ENCODE results near the gene SCN2B. TPM values are rescaled to one million over a fixed set of nuclear protein-coding genes. Genes with fewer than 3 reads are reported as not detected.

The SCN2B gene
- total RNA-seq, 4 donors from 2014 or later, result 0.37 to 9.3 TPM; not detected in 2

DNA sequence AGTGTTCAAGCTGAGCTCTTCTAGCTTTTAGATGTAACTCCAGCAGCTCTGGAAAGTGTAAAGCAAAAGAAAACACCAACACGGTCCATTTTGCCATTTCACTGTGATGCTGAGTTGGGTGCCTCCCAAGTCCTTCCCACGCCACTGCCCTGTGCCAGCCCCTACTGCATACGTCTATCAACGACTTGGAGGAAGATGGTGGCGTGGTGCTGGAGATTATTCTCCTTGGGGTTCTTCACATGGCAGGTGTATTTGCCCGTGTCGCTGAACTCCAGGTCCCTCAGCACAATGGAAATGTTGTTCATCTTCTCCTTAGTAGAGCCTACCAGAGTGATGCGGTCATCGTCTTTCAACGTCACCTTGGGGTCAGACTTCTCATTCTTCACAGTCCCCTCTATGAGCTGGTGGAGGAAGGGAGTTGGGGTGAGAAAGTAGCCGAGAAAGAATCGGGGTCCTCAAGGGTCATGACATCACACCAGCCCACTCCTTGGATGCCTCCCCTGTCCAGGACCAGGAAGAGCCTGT, 32.7 kb downstream of the SCN2B start:
- Histone ChIP-seq H3K27ac (no peak overlapping the region), H3K36me3 (no peaks in the 10 kb centered on the region), H3K4me3 (no peak overlapping the region), H3K9me3 (no peaks in the 10 kb centered on the region), H3K27me3 (no peaks in the 10 kb centered on the region), H3K4me1 (peaks cover 0 to 7% of the 10 kb centered on the region in 2 donors)
- intact Hi-C loops (cut with DNase I; ENCODE audit: low total_unique reads), result loop anchor here (10.0 kb wide), 2 partner anchors 211 to 341 kb away; partner anchors contain the start of gene UBE4A
- no peak for DNase-seq
- no peak for TF ChIP-seq POLR2A (IDR thresholded peaks at IDR 0.05)

GRCh38 chr11:118142809-118143208, 33.6 kb downstream of the SCN2B start:
- Histone ChIP-seq H3K27ac (no peak overlapping the region), H3K4me1 (peaks cover 0 to 7% of the 10 kb centered on the region in 2 donors), H3K9me3 (no peaks in the 10 kb centered on the region), H3K27me3 (no peaks in the 10 kb centered on the region), H3K4me3 (no peak overlapping the region), H3K36me3 (no peaks in the 10 kb centered on the region)
- intact Hi-C loops (cut with DNase I; ENCODE audit: low total_unique reads), result loop anchor here (10.0 kb wide), 2 partner anchors 212 to 342 kb away; partner anchors contain the start of gene UBE4A
- TF ChIP-seq POLR2A (IDR thresholded peaks at IDR 0.05) (no peak), CTCF (IDR thresholded peaks at IDR 0.05) (no peak)
- DNase-seq, result no peak

DNA sequence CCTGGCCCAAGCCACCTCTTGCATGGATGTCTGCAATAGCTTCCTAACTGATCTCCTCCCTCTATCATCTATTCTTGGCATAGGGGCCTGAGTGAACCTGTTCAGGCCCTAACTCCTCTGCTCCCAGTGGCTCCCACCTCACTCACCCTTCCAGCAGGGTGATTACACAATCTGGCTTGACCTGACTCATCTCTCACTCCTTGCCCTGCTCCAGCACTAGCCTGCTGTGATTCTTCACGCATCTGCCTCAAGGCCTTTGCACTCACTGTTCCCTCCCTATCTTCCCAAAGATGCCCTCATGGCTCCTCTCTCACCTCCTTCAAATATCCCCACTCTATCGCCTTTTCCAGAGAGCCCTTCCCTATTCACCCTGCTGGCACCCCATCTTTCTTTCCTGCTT, 34.4 kb downstream of the SCN2B start:
- Histone ChIP-seq H3K27ac (no peak overlapping the region), H3K36me3 (no peaks in the 10 kb centered on the region), H3K27me3 (no peaks in the 10 kb centered on the region), H3K4me3 (no peak overlapping the region), H3K9me3 (no peaks in the 10 kb centered on the region), H3K4me1 (peaks cover 0 to 7% of the 10 kb centered on the region in 2 donors)
- intact Hi-C loops (cut with DNase I; ENCODE audit: low total_unique reads), result loop anchor here (10.0 kb wide), 2 partner anchors 213 to 343 kb away; partner anchors contain the start of gene UBE4A
- DNase-seq, result no peak
- TF ChIP-seq POLR2A (IDR thresholded peaks at IDR 0.05) (no peak), CTCF (IDR thresholded peaks at IDR 0.05) (no peak)

- no peaks in the 10 kb centered on the region for H3K27me3 ChIP-seq
- intact Hi-C loops (cut with DNase I; ENCODE audit: low total_unique reads), result no loop called here
- no peak for DNase-seq
These were observed 36.9 kb downstream of the SCN2B start for GRCh38 chr11:118139578-118139977.

GRCh38 chr11:118138839-118139420, 37.5 kb downstream of the SCN2B start:
- Histone ChIP-seq H3K9me3 (no peaks in the 10 kb centered on the region), H3K36me3 (no peaks in the 10 kb centered on the region), H3K27me3 (no peaks in the 10 kb centered on the region), H3K4me1 (no peaks in the 10 kb centered on the region), H3K27ac (no peak overlapping the region), H3K4me3 (no peak overlapping the region)
- intact Hi-C loops (cut with DNase I; ENCODE audit: low total_unique reads), result no loop called here
- no peak for DNase-seq
- TF ChIP-seq CTCF (IDR thresholded peaks at IDR 0.05) (no peak), POLR2A (IDR thresholded peaks at IDR 0.05) (no peak)

More at GRCh38 chr11:118139578-118139977, 36.9 kb downstream of the SCN2B start:
- Histone ChIP-seq H3K9me3 (no peaks in the 10 kb centered on the region), H3K4me3 (no peak overlapping the region), H3K4me1 (no peaks in the 10 kb centered on the region), H3K27ac (no peak overlapping the region), H3K36me3 (no peaks in the 10 kb centered on the region)
- TF ChIP-seq CTCF (IDR thresholded peaks at IDR 0.05), result no peak

All from uterus (tissue), 4 donors.